NCI-H1105 treated with DMSO at 0.1 percent for 48 hours (cell line): ENCODE data around the gene IFNA14.
A peak's percentile ranks its signal among the peaks of the same experiment; 100 is the strongest.
"Not testable (repeated sequence)": the region's sequence is repeated elsewhere in the genome, so short reads cannot be mapped to it uniquely, and the experiment has no call there.

Experiments
- DNase-seq: peaks from one replicate; lab custom pipeline; 2025; lab: John Stamatoyannopoulos, UW

The IFNA14 gene

DNA sequence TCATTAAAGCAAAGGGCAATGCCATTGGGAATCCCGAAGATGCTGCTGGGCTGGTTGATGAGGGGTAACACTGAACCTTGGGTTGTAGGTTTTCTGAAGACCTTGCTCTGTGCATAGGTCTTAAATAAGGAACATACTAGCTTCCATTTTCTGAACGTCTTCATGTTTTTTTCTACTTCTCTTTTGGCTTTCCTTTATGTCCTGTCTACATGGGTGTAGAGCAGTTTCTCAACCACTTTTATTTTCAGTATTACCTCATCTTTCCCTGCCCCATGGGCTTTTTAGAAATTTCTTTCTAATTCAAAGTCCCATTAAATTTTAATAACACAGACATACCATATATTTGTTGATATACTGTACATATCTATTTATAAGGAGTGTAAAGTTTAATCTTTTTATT is at the start of gene IFNA14:
IFNA14 (minus strand) TSS at position 95 of the 400 bp plus-strand sequence; CDS start at position 25, 70 bp downstream.
- no peak for DNase-seq

DNA sequence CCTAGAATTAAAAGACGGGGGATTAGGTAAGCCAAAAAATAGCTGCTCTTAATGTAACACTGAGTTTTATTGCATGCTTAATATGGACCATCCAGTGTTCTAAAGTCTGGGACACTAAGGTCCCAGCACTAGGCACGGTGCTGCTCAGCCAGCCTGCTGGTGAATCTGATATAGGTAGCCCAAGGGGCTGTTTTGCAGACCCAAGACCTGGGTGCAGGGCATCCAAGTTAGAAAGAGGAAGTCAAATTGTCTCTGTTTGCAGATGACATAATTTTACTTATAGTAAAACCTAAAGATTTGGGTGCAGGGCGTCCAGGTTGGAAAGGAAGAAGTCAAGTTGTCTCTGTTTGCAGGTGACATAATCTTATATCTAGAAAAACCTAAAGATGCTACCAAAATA is 47.5 kb upstream of the IFNA14 start:
- no peak for DNase-seq

DNA sequence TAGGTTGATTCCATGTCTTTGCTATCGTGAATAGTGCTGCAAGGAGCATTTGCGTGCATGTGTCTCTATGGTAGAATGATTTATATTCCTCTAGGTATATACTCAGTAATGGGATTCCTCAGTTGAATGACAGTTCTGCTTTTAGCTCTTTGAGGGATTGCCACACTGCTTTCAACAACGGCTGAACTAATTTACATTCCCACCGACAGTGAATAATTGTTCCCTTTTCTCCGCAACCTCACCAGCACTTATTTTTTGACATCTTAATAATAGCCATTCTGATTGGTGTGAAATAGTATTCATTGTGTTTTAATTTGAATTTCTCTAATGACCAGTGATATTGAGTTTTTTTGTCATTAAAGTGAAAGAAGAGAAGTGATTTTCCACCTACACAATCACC is 46.9 kb upstream of the IFNA14 start:
- no peak for DNase-seq

DNA sequence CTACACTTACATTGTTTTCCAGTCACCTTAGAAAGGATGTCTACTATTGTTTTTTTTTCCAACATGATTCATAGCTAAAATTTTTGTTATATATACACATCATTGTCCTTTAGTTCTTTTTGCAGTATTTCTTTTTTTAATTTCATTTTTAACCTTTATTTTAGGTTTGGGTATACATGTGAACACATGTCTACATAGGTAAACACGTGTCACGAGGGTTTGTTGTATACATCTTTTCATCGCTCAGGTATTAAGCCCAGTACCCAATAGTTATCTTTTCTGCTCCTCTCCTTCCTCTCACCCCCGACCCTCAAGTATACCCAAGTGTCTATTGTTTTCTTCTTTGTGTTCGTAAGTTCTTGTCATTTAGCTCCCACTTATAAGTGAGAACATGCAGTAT is 46.3 kb upstream of the IFNA14 start:
- DNase-seq: no peak

DNA sequence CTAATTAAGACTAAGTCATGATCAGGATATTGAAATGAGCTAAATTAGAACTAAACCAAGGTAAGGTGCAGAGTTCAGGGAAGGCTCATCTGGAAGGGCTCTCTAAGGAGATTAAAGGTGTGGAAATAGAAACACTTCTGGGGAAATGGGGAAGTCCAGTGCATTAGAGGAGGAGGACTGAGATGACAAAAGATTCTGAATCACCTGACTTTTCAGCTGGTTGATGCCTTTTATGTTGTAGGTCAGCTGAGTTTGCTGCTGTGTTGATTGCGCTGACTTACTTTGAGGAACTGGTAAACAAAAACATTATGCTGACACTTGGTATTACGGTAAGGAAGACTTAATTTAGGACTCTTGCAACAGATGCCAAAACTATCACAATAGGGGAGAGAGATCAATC is 41.5 kb upstream of the IFNA14 start:
- no peak for DNase-seq

GRCh38 chr9:21268347-21268657 is 28.5 kb upstream of the IFNA14 start:
- DNase-seq: no peak

- no peak for DNase-seq
Measured at GRCh38 chr9:21267485-21268346, 27.9 kb upstream of the IFNA14 start.

GRCh38 chr9:21266733-21267484 is 27.1 kb upstream of the IFNA14 start:
- DNase-seq: no peak

DNA sequence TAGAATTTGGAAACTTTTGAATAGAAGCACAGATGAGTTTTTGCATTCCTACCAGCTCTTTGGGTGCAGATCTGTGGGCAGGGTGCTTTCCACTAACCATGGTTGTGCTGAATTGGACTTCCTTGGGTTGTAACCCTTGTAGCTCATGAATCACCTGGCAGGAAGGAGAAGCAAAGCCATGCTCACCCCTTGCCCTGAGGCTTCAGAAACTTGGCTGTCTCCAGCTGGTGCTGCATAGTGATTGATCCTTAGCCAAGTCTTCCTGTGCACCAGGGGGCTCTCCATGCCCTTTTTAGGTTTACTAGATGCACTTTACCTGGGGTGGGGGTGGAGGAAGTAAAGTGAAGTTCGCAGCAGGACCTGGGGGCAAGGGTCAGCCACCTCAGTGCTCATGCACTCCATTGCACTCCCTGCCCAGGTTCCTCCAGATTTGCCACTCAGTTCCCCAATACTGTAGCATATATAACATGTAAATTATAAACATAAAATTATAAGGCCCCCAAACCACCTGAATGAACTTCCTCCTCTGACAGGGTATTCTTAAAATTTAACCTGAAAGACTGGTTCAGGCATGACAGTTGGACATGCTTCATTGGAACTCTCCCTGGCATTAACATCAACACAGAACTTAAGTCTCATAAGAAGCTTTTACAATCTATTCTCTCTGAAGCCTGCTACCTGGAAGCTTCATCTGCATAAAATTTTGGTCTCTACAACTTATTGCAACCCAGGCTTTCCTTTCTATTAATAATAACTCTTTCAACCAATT is 25.8 kb upstream of the IFNA14 start:
- no peak for DNase-seq

DNA sequence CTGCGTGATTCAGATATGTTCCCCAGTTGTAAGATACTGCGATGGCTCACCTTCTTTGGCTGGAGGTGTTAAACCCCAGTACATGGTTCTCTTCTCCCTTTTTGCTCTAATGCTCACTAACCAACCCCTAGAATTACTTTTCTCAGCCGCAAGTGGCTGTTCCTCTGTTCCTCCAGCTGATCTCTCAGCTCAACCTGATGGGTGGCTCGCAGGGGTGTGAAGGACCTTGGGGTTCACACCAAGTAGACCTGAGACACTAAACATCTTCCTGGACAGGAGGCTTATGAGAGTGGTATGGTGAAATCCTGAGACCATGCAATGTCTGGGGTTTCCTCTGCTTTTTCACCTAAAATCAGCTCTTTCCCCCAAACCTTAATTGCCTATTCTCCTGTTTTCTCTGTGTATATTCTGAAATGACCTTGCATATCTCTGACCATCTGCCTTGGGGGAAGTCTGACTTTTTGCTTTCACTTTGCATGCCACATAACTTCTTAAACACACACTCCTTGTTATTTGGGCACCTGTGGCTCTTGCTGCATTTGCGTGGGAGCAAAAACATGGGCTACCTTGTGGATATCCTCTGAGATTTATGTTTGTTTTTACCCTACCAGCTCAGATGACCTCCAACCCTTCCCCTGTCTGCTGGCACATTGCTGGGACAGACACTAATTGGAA is 15.9 kb upstream of the IFNA14 start:
- DNase-seq: no peak

GRCh38 chr9:21252721-21253547 is 13.1 kb upstream of the IFNA14 start:
- DNase-seq: peak; percentile 17

DNA sequence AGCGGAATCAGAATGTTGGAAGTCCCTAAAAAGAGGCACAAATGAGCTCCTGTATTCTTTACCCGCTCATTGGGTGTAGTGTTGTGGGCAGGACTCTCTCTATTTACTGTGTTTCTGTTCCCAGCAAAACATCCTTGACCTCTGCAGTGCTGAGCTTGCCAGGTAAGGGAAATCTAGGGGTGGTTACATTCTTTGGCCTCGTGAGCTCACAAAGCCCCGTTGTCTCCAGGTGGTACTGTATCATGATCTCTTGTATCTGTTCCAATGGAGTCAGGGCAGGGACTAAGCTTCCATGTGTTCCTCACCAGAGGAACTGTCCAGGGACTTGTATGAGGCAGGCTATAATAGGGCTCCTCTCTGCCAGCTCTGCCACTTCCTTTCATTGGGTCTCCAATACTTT is 11.8 kb upstream of the IFNA14 start:
- DNase-seq: no peak

DNA sequence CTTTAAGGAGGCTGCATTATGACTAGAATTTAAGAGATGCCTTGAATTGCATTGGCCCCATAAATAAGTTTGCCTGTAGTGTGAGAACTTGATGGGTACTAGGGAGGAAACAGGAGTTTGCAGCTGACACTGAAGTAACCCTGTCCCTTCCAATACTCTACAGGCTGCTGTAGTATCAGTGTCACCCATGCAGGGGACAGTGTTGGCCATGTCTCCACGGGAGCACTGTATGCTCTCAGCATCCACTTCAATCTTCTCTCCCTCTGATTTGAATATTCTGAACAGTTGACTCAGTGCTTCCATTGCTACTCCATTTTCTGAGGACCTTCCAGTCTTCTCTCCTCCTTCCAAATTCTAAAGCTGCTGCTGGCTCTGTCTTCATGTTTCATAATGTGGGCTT is 11.4 kb upstream of the IFNA14 start:
- no peak for DNase-seq

- no peak for DNase-seq
Measured at GRCh38 chr9:21244836-21245235, 5.0 kb upstream of the IFNA14 start.

- DNase-seq: not testable (repeated sequence)
Measured at GRCh38 chr9:21236360-21236714, 3.5 kb downstream of the IFNA14 start.

DNA sequence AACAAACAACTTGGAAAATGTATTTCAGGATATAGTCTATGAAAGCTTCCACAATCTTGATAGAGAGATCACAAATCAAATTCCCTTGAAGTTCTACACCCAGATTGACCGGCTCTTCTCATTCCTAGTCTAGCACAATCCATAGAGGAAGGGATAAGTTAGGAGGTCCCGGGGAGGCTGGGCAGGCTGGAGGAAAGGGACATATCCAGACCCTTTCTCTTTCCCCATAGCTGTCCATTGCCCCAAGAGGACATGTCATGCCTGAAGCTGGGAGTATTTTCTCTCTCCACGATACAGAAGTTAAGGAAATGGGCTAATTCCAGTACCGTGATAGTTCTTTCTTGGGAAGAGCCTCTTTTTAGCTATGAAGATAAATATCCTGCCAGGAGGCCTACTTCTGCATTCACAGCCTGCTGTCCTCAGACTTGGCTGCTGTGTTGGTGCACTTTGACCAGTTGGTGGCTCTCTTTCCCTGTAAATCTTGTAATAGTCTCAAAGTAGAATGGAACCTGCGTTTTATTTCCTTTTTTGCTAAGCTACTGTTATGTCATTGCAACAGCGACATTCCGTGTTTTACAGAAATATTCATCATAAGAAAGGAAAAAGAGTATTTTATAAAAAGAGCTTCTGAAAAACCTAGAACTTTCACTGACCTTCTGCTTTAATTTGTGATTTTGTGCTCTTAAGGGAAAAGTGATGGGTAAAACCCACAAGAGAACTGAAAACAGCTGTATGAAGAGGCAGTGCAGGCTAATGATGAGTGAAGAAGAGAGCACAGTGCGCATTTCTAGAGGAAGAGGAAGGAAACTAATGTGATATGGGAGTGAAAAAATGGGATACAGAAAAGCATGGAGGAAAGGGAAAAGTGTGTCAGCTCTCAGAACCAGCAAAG is 4.1 kb downstream of the IFNA14 start:
- peak; percentile 10 for DNase-seq

GRCh38 chr9:21234153-21234687 is 5.6 kb downstream of the IFNA14 start:
- no peak for DNase-seq

GRCh38 chr9:21233258-21233657 is 6.5 kb downstream of the IFNA14 start:
- DNase-seq: no peak

- DNase-seq: no peak
Measured at GRCh38 chr9:21228122-21228521, 11.7 kb downstream of the IFNA14 start, which contains the start of gene IFNA17. IFNA17 (minus strand) TSS chr9:21228222; CDS start chr9:21228173, 49 bp downstream.

- DNase-seq: not testable (repeated sequence)
Measured at GRCh38 chr9:21217211-21217610, 22.6 kb downstream of the IFNA14 start, which contains the start of gene IFNA16. IFNA16 (minus strand) TSS chr9:21217311; CDS start chr9:21217305, 6 bp downstream.
